Measurements from ENCODE around the gene LCNL1. TPM values are rescaled to one million over a fixed set of nuclear protein-coding genes. Genes with fewer than 3 reads are reported as not detected.

The LCNL1 gene
- total and polyA plus RNA-seq, 8 donors, result 0.38 to 2.7 (median 1.2) TPM

GRCh38 chr9:136972743-136973142 lies 10.1 kb upstream of the LCNL1 start:
- Histone ChIP-seq H3K4me1 (peaks cover 17 to 40% of the 10 kb centered on the region in 2 donors), H3K36me3 (no peaks in the 10 kb centered on the region)

GRCh38 chr9:136973618-136974617 lies 8.9 kb upstream of the LCNL1 start:
- intact Hi-C loops (cut with DNase I), result no loop called here
- TF ChIP-seq CTCF (IDR thresholded peaks at IDR 0.05), result no peak
- DNase-seq, result no peak

More at GRCh38 chr9:136972743-136973142, 10.1 kb upstream of the LCNL1 start:
- no peak for ATAC-seq
- intact Hi-C loops (cut with DNase I), result no loop called here
- DNase-seq, result no peak
- H3K27me3 ChIP-seq, result peaks cover 0 to 22% of the 10 kb centered on the region in 2 donors
- no peak overlapping the region for H3K4me3 ChIP-seq
- TF ChIP-seq CTCF (IDR thresholded peaks at IDR 0.05), result no peak
- H3K9me3 ChIP-seq, result no peaks in the 10 kb centered on the region
- H3K27ac ChIP-seq, result no peak overlapping the region

GRCh38 chr9:136974817-136975535 lies 7.8 kb upstream of the LCNL1 start:
- Histone ChIP-seq H3K36me3 (no peaks in the 10 kb centered on the region), H3K4me3 (no peak overlapping the region), H3K4me1 (peaks cover 17 to 44% of the 10 kb centered on the region in 2 donors), H3K9me3 (no peaks in the 10 kb centered on the region), H3K27me3 (peaks cover 0 to 30% of the 10 kb centered on the region in 2 donors), H3K27ac (peak overlapping the region; percentile 59 to 63)
- no peak for DNase-seq
- TF ChIP-seq CTCF (IDR thresholded peaks at IDR 0.05), result no peak
- ATAC-seq, result peak; percentile 4
- intact Hi-C loops (cut with DNase I), result no loop called here

More at GRCh38 chr9:136973618-136974617, 8.9 kb upstream of the LCNL1 start:
- H3K4me1 ChIP-seq, result peaks cover 17 to 44% of the 10 kb centered on the region in 2 donors
- no peaks in the 10 kb centered on the region for H3K36me3 ChIP-seq
- H3K27ac ChIP-seq, result peak overlapping the region in 1 of 2 donors; percentile 43
- ATAC-seq, result no peak
- H3K4me3 ChIP-seq, result no peak overlapping the region
- no peaks in the 10 kb centered on the region for H3K9me3 ChIP-seq
- H3K27me3 ChIP-seq, result peaks cover 0 to 27% of the 10 kb centered on the region in 2 donors

GRCh38 chr9:136975644-136976043 lies 7.1 kb upstream of the LCNL1 start:
- DNase-seq, result no peak
- ATAC-seq, result peak; percentile 4

More at GRCh38 chr9:136975644-136976043, 7.1 kb upstream of the LCNL1 start:
- Histone ChIP-seq H3K4me1 (peaks cover 17 to 44% of the 10 kb centered on the region in 2 donors), H3K9me3 (no peaks in the 10 kb centered on the region), H3K27me3 (peaks cover 0 to 30% of the 10 kb centered on the region in 2 donors), H3K27ac (peak overlapping the region; percentile 59 to 63), H3K36me3 (no peaks in the 10 kb centered on the region), H3K4me3 (no peak overlapping the region)
- TF ChIP-seq CTCF (IDR thresholded peaks at IDR 0.05), result peak in 1 of 2 donors; percentile 32
- intact Hi-C loops (cut with DNase I), result no loop called here
